ENCODE results near the gene C20orf141.
"Not testable (repeated sequence)": the region's sequence is repeated elsewhere in the genome, so short reads cannot be mapped to it uniquely, and the experiment has no call there.

C20orf141 gene

DNA sequence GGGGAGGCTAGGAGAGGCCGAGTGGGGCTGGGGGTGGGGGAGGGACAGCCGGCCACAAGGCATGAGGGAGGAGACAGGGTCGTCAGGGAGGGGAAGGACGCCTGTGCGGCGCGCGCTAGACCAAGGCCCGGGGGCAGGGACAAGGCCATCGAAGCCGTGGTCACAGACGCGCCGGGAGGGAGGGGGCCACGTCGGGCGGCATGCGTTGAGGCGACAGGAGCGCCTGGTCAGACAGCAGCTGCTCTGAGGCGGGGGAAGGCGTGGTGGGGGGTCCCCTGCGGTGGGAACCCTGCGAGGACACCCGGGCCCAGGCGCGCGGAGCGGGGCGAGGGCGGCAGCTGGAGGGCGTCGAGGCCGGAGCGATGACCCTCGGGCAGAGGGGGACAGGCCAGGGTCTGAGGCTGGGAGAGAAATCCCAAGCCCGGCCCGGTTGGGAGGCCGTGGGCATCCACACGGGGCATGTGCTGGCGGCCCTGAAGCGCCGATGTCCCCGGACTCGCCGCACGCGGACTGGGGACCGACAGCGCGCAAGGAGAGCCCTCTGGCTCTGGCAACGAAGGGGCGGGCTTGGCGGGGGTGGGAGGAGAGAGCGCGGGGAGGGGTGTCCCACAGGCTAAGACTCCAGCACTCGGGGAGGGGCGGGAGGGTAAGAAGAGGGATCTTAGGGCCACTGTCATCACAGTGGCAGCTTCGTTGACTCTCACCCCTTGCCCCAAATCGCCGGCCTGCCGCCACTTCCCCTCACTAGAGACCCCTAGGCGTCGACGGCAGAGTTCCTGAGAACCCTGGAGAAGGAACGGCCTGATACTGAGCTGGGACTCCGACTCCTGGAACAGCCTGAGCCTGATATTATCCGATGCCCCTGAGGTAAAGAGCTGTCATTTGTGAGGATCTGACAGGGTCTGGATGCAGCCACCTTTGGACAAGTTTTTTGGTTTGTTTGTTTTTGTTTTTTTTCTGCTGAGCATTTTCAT lies 6.4 kb downstream of the C20orf141 start:
- Mint-ChIP-seq H3K27me3 (peaks cover 40 to 56% of the 10 kb centered on the region in 2 donors), H3K9me3 (no peaks in the 10 kb centered on the region), H3K27ac (no peak overlapping the region), H3K4me3 (peak overlapping the region in 1 of 2 donors; percentile 12), H3K4me1 (peaks cover 4 to 14% of the 10 kb centered on the region in 2 donors), H3K36me3 (no peaks in the 10 kb centered on the region)
- DNase-seq (no peak), ATAC-seq (replicated peaks) (peak in 1 of 2 donors; percentile 18)

DNA sequence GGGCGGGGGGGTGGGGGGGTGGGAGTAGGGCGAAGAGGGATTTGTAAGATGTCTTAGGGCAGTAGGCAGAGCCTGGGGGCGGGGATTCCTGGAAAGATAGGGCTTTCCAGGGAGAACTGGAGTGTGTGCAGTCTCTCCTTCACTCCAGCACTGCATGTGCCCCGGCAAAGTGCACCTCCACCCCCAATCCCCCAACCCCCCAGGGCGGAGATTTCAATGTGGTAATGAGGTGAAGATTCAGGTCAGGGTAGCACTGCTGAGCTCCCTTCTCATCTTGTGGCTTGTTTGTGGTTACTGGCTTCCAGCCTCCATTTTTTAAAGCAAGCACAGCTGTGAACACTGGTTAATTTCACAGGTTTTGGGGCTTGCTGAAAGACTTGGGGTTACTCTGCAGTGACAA lies 7.3 kb downstream of the C20orf141 start:
- no peak overlapping the region for H3K4me3 Mint-ChIP-seq
- H3K9me3 Mint-ChIP-seq: no peaks in the 10 kb centered on the region
- ATAC-seq (replicated peaks) (peak in 1 of 2 donors; percentile 67), DNase-seq (no peak)
- H3K4me1 Mint-ChIP-seq: peaks cover 4 to 14% of the 10 kb centered on the region in 2 donors
- H3K36me3 Mint-ChIP-seq: no peaks in the 10 kb centered on the region
- no peak overlapping the region for H3K27ac Mint-ChIP-seq
- H3K27me3 Mint-ChIP-seq: peaks cover 44 to 59% of the 10 kb centered on the region in 2 donors

DNA sequence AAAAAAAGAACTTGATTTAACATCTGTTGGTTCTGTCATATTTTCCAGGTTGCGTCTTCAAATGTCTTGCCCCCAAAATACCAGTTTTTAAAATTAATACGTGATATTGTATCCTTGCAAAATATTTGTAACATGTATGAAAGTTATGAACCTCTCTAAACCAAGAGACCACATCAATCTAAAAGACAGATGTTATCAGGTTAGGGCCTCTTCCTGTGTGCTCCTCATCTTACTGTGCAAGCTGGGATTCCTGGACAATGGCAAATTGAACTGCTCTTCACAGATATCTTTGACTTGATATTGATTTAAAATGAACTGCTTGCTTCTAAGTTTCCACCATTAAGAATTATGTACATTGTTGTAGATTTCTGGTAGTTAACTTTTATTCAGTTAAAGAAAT lies 11.0 kb downstream of the C20orf141 start:
- Mint-ChIP-seq H3K27me3 (peaks cover 29 to 31% of the 10 kb centered on the region in 2 donors), H3K4me1 (peaks cover 4 to 8% of the 10 kb centered on the region in 2 donors), H3K4me3 (no peak overlapping the region), H3K36me3 (no peaks in the 10 kb centered on the region), H3K9me3 (no peaks in the 10 kb centered on the region), H3K27ac (no peak overlapping the region)
- ATAC-seq (replicated peaks) (no peak), DNase-seq (no peak)

DNA sequence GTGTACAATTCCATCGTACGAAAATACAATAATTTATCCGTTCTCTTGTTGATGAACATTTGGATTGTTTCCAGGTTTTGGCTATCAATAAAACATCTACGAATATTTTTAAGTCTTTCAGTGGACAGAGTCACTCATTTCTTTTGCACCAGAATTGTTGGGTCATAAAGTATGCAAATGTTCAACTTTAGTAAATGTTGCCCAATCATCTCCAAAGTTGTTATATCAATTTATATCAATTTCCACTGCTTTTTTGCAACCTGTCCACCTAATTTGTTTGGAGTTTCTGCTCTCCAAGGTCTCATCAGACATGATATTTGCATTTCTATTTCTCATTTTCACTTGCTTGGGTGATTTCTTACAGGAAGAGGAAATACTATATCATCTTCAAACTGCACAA lies 11.9 kb downstream of the C20orf141 start:
- H3K9me3 Mint-ChIP-seq: no peaks in the 10 kb centered on the region
- DNase-seq (no peak), ATAC-seq (replicated peaks) (no peak)
- peaks cover 2 to 4% of the 10 kb centered on the region in 2 donors for H3K4me1 Mint-ChIP-seq
- no peak overlapping the region for H3K4me3 Mint-ChIP-seq
- H3K27ac Mint-ChIP-seq: no peak overlapping the region
- H3K27me3 Mint-ChIP-seq: peaks cover 24 to 25% of the 10 kb centered on the region in 2 donors
- no peaks in the 10 kb centered on the region for H3K36me3 Mint-ChIP-seq

DNA sequence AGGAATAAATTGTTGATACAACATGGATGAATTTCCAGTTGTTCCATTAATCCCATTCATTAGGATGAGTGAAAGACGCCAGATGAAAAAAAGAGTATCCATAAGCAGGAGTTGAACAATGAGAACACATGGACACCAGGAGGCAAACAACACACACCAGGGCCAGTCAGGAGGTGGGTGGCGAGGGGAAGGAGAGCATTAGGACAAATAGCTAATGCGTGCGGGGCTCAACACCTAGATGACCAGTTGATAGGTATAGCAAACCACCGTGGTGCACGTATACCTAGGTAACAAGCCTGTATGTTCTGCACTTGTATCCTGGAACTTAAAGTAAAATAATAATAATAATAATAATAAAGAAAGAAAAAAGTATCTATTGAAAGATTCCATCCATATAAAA lies 14.6 kb downstream of the C20orf141 start:
- H3K27ac Mint-ChIP-seq: peak overlapping the region; percentile 4
- H3K36me3 Mint-ChIP-seq: peaks cover 0 to 3% of the 10 kb centered on the region in 2 donors
- no peak overlapping the region for H3K4me3 Mint-ChIP-seq
- peaks cover 0 to 8% of the 10 kb centered on the region in 2 donors for H3K4me1 Mint-ChIP-seq
- peaks cover 19 to 21% of the 10 kb centered on the region in 2 donors for H3K27me3 Mint-ChIP-seq
- H3K9me3 Mint-ChIP-seq: no peaks in the 10 kb centered on the region
- ATAC-seq (replicated peaks): no peak
- no peak for DNase-seq

DNA sequence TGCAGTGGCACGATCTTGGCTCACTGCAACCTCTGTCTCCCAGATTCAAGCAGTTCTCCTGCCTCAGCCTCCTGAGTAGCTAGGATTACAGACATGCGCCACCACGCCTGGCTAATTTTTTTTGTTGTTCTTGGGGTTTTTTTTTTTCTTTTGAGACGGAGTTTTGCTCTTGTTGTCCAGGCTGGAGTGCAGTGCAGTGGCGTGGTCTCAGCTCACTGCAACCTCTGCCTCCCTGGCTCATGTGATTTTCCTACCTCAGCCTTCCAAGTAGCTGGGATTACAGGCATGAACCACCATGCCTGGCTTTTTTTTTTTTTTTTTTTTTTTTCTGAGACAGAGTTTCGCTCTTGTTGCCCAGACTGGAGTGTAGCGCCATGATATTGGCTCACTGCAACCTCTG lies 16.4 kb downstream of the C20orf141 start:
- not testable (repeated sequence) for H3K4me1 Mint-ChIP-seq; H3K9me3 Mint-ChIP-seq; H3K27ac Mint-ChIP-seq; DNase-seq; ATAC-seq (replicated peaks); H3K4me3 Mint-ChIP-seq
- Mint-ChIP-seq H3K36me3 (peaks cover 0 to 15% of the 10 kb centered on the region in 2 donors), H3K27me3 (peaks cover 12 to 16% of the 10 kb centered on the region in 2 donors)

DNA sequence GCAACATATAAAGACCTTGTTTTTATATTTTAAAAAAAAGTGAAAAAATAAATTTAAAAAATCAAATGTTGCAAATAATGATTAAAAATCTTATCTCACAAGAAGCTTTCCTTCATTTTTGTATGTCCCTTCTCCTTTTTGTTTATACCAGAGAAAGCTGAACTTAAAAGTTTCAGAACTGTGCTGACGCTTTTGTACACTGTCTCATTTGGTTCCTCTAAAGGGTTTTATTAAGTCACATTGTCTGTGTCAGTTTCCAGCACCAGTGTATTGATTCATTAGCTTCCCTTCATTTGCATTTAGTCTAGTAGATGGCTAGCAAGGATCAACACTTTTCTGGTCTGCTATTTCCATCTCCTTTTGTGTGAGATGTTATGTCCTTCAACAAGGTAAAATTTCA lies 19.0 kb downstream of the C20orf141 start:
- ATAC-seq (replicated peaks) (no peak), DNase-seq (no peak)
- H3K9me3 Mint-ChIP-seq: no peaks in the 10 kb centered on the region
- no peak overlapping the region for H3K4me3 Mint-ChIP-seq
- H3K27me3 Mint-ChIP-seq: peaks cover 0 to 6% of the 10 kb centered on the region in 2 donors
- peaks cover 6 to 14% of the 10 kb centered on the region in 2 donors for H3K4me1 Mint-ChIP-seq
- peaks cover 13 to 38% of the 10 kb centered on the region in 2 donors for H3K36me3 Mint-ChIP-seq
- no peak overlapping the region for H3K27ac Mint-ChIP-seq

DNA sequence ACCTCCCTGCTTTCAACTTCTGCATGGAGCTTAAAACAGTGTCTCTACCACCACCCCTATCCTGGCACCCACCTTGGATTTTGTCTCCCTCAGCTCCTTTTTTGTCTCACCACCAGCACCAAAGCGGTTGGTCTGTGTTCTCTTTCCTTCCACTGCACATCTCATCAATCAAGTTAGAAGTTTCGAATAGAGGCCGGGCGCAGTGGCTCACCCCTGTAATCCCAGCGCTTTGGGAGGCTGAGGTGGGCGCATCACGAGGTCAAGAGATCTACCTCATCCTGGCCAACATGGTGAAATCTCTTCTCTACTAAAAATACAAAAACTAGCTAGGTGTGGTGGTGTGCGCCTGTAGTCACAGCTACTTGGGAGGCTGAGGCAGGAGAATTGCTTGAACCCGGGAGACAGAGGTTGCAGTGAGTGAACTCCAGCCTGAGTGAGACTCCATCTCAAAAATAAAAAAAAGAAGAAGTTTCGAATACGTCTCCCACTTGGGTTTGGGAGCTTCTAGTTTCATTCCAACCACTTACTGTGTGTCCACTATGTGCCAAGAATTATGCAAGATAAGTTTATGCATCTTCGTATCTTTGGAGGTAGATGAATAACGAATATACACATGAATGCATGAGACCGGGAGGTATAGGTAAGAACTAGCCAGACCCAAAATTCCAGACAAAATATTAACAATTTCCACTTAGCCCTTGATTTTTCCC lies 19.8 kb downstream of the C20orf141 start:
- ATAC-seq (replicated peaks) (no peak), DNase-seq (no peak)
- Mint-ChIP-seq H3K36me3 (peaks cover 13 to 43% of the 10 kb centered on the region in 2 donors), H3K4me1 (peaks cover 12 to 21% of the 10 kb centered on the region in 2 donors), H3K27me3 (peaks cover 0 to under 1% of the 10 kb centered on the region in 2 donors), H3K9me3 (peaks cover 0 to 2% of the 10 kb centered on the region in 2 donors), H3K27ac (no peak overlapping the region), H3K4me3 (no peak overlapping the region)

DNA sequence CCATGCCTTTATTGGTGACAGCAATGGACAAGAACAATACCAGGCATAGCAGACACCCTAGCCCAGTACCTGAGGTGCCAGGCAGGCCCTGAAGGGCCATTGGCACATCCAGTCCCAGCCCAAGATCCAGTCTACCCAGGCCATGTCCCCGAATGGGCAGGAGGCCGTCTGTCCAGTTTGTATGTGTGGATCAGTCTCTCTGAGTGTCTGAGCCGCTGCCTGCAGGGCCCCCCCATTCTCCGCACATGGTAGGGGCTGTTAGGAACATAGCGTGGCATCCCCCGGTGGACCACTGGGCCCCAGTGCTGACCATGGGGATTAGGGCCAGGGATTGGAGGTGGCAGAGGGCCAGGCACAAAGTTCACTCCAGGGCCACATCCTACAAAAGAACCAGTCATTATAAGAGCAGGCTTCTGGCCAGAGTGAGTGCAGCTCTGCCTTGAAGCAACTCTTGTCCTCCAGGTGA lies 20.6 kb downstream of the C20orf141 start:
- DNase-seq (no peak), ATAC-seq (replicated peaks) (no peak)
- Mint-ChIP-seq H3K27me3 (no peaks in the 10 kb centered on the region), H3K4me3 (no peak overlapping the region), H3K9me3 (peaks cover 0 to 2% of the 10 kb centered on the region in 2 donors), H3K27ac (no peak overlapping the region), H3K4me1 (peaks cover 14 to 24% of the 10 kb centered on the region in 2 donors), H3K36me3 (peaks cover 13 to 43% of the 10 kb centered on the region in 2 donors)

DNA sequence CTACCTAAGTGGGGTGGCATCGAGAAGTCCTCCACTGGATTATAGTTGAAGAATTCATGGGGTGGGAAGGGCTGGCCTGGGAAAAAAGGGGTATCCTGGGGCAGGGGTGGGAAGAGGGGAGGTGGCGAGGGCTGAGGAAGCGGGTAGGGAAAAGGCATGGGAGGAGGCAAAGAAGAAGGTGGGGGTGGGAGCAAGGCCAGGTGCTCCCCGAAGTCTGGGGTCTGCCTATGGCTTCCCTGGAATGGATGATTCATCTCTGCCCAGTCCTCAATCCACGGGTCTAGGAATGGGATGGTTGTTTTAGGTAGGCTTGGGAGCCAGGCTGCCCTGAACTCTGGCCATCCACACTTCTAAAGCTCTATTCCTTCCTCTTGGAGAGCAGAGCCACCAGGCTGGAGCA lies 21.2 kb downstream of the C20orf141 start:
- H3K27me3 Mint-ChIP-seq: no peaks in the 10 kb centered on the region
- no peak overlapping the region for H3K4me3 Mint-ChIP-seq
- peaks cover 15 to 43% of the 10 kb centered on the region in 2 donors for H3K36me3 Mint-ChIP-seq
- peaks cover 14 to 24% of the 10 kb centered on the region in 2 donors for H3K4me1 Mint-ChIP-seq
- ATAC-seq (replicated peaks) (no peak), DNase-seq (no peak)
- H3K9me3 Mint-ChIP-seq: peaks cover 0 to 2% of the 10 kb centered on the region in 2 donors
- no peak overlapping the region for H3K27ac Mint-ChIP-seq

DNA sequence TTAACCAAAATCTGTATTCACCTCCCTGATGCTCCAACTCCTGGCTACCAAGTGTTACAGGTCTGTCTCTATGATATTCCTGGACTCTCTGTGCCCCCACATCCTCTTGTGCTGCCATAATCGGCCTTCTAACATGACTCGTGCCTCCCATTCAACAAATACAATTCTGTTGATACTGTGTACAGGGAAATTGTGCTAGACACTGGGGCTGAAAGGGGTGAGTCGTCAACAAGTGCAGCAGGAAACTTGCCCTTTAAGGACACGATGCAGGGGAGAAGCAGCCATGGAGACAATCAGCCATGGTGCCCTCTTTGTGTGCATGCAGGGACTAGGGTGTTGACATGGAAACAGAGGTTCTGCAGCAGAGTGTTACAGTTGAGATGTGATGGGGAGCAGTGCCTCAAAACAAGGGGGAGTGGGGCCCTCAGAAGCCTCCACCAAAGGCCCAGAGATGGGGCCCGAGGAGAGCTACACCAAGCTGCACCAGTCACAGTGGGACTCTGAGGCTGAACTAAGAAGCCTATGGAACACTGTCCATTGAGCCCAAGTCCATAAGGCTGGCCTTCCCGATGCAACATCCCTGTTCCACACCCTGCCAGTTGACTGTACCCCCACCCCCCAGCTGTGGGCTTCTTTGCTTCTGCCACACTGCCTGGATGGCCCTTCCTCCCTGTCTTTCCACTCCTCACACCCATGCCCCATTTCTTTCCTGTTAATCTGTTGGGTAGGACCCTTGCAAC lies 22.6 kb downstream of the C20orf141 start:
- DNase-seq (no peak), ATAC-seq (replicated peaks) (no peak)
- peaks cover 0 to 2% of the 10 kb centered on the region in 2 donors for H3K9me3 Mint-ChIP-seq
- no peak overlapping the region for H3K4me3 Mint-ChIP-seq
- H3K4me1 Mint-ChIP-seq: peaks cover 18 to 21% of the 10 kb centered on the region in 2 donors
- H3K36me3 Mint-ChIP-seq: peaks cover 15 to 43% of the 10 kb centered on the region in 2 donors
- peak overlapping the region; percentile 67 for H3K27ac Mint-ChIP-seq
- no peaks in the 10 kb centered on the region for H3K27me3 Mint-ChIP-seq

DNA sequence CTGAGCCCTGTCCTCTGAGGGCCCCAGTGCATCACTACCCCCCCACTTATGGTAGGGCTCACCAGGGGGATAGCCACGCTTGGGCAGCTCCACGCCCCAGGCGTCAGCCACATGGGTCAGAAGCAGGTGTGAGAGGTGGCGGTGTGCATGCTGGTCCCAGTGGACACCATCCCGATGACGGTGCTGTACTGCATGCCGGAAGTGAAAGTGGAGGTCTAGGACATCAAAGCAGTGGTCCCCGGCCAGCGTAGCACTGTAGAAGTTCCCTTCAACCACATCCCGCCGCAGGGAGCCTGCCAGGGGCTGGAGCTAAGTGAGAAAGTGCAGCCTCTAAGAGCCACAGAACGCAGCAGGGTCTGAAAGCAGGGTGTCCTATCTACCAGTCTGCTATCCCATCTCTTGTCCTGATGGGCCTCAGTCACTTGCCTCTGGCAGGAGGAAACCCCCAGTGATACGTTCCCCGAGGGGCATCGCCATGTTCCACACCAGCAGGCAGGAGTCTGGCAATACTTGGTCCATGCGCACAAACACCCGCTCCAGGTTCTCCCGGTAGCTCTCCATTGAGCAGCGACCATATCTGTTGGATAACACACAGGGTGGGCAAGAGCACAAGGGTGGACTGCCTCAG lies 23.5 kb downstream of the C20orf141 start:
- H3K9me3 Mint-ChIP-seq: peaks cover 0 to 2% of the 10 kb centered on the region in 2 donors
- no peak for ATAC-seq (replicated peaks)
- H3K36me3 Mint-ChIP-seq: peaks cover 15 to 43% of the 10 kb centered on the region in 2 donors
- DNase-seq: no peak
- H3K4me1 Mint-ChIP-seq: peaks cover 18 to 21% of the 10 kb centered on the region in 2 donors
- no peaks in the 10 kb centered on the region for H3K27me3 Mint-ChIP-seq
- peak overlapping the region; percentile 29 to 56 for H3K4me3 Mint-ChIP-seq
- peak overlapping the region; percentile 67 for H3K27ac Mint-ChIP-seq

DNA sequence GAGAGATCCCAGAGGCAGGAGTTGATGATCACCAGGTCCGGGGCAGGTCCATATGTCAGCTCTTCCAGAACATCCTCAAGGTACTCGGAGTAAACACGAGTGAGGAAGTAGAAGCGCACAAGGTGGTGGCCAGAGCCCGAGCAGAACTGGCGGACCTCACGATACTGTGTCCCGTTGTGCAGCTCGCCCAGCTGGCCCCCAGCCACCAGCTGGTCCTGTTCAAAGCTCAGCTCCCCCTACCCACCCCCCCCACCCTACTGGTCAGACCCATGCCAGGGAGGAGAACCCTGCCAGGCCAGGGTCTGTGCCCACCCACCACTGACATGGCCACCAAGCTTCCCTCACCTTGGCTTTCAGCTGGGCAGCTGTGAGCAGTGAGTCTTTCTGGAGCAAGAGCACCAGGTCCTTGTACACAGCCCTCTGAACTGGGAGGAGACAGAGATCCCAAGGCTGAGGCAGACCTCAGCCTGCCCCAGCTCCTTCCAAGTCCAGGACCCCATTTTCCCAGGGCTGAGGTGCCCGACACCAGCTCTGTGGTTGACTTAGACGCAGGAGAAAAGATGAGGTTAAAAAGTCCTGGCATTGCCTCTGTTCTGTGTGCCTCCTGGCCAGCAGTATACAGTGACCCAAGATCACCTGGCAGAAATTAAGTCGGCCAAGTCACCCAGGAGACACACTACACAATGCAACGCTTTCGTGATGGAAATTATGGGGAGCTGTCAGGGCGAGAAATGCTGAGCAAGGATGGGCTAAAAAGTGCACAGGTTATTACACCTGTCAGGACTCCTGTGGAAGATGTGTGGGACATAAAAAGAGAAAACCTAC lies 24.3 kb downstream of the C20orf141 start:
- Mint-ChIP-seq H3K27ac (peak overlapping the region; percentile 97), H3K4me1 (peaks cover 18 to 21% of the 10 kb centered on the region in 2 donors), H3K27me3 (no peaks in the 10 kb centered on the region), H3K9me3 (peaks cover 0 to 2% of the 10 kb centered on the region in 2 donors), H3K4me3 (peak overlapping the region; percentile 70 to 88), H3K36me3 (peaks cover 15 to 50% of the 10 kb centered on the region in 2 donors)
- DNase-seq (no peak), ATAC-seq (replicated peaks) (no peak)
